GM18870 (cell line): ENCODE measurements around the gene TACC2.
"Not testable (repeated sequence)": the region's sequence is repeated elsewhere in the genome, so short reads cannot be mapped to it uniquely, and the experiment has no call there.

ENCODE experiments used
- ATAC-seq: cut with Tn5 transposase; IDR thresholded peaks from one replicate; pipeline ENCODE4 v1.9.1; 2021; ENCODE audit warnings: moderate library complexity; ENCODE audit not compliant: unreplicated experiment

The TACC2 gene, protein sequence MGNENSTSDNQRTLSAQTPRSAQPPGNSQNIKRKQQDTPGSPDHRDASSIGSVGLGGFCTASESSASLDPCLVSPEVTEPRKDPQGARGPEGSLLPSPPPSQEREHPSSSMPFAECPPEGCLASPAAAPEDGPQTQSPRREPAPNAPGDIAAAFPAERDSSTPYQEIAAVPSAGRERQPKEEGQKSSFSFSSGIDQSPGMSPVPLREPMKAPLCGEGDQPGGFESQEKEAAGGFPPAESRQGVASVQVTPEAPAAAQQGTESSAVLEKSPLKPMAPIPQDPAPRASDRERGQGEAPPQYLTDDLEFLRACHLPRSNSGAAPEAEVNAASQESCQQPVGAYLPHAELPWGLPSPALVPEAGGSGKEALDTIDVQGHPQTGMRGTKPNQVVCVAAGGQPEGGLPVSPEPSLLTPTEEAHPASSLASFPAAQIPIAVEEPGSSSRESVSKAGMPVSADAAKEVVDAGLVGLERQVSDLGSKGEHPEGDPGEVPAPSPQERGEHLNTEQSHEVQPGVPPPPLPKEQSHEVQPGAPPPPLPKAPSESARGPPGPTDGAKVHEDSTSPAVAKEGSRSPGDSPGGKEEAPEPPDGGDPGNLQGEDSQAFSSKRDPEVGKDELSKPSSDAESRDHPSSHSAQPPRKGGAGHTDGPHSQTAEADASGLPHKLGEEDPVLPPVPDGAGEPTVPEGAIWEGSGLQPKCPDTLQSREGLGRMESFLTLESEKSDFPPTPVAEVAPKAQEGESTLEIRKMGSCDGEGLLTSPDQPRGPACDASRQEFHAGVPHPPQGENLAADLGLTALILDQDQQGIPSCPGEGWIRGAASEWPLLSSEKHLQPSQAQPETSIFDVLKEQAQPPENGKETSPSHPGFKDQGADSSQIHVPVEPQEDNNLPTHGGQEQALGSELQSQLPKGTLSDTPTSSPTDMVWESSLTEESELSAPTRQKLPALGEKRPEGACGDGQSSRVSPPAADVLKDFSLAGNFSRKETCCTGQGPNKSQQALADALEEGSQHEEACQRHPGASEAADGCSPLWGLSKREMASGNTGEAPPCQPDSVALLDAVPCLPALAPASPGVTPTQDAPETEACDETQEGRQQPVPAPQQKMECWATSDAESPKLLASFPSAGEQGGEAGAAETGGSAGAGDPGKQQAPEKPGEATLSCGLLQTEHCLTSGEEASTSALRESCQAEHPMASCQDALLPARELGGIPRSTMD (N-terminal part only)

GRCh38 chr10:121988361-121989324 lies at the start of gene TACC2:
Gene TACC2 (plus strand): TSS chr10:121989163. CDS start chr10:122021982, 32,819 bp downstream.
- ATAC-seq: no peak

GRCh38 chr10:121941532-121941931 lies 47.4 kb upstream of the TACC2 start:
- ATAC-seq: no peak

- ATAC-seq: no peak
These were observed 46.1 kb upstream of the TACC2 start for GRCh38 chr10:121942749-121943416.

DNA sequence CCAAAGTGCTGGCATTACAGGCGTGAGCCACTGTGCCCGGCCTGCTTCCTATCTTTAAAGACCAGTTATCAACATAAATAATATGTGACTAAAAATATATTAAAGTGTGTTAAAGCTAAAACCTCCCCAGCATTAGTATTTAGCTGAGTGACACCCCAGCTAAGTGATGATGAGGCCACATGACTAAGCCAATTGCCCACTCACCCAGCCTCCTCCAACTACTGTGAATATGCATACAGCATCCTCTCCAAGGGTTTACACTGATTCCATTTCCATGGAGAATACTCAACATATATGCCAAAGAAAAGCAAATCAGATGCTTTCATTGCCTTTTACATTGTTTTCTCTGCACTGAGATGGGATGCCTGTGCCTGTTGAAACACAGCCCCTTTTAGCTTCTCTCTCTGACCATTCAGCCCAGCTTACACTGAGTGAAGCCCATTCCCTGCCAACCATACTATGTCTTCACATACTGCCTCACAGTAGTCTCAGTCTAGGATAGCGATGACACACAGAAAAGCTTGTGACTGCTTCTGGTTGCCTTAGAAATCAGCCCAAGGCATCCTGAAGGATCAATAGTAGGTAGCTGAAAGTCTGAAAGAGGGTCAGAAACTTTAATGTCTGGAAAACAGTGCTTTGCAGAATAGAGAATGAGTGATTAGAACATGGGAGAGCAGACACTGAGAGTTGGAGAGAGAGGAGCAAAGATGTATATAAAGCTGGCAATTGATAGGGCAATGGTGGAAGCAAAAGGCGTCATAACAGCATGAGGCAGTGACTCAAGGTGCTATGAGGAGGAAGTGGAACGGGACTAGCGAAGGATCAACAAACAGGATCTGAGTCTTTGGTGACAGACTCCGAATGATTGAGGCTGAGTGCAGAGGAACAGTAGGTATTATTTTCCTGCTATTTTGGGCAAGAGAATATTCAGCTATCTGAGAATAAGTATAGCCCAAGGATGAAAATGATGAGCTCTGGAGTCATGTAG lies 41.3 kb upstream of the TACC2 start:
- no peak for ATAC-seq

GRCh38 chr10:121949049-121949448 lies 39.9 kb upstream of the TACC2 start:
- ATAC-seq: no peak

DNA sequence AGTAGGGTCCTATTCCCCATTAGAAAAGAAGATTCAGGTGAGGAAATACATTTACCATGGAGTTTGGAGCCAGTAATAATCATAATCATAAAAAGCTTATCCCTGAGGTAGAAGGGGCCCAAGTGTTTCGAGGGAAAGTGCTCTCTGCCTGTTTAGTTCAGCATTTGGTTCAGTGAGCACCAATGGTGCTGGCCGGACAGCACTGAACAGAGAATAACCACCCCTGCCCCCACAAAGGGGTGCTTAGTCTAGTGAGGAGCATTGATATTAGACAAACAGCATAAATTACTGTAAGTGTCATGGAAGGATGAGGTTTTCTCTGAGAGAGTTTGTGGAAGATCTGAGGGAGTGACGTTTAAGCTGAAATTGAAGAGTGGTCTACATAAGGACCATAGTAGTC lies 39.5 kb upstream of the TACC2 start:
- no peak for ATAC-seq

DNA sequence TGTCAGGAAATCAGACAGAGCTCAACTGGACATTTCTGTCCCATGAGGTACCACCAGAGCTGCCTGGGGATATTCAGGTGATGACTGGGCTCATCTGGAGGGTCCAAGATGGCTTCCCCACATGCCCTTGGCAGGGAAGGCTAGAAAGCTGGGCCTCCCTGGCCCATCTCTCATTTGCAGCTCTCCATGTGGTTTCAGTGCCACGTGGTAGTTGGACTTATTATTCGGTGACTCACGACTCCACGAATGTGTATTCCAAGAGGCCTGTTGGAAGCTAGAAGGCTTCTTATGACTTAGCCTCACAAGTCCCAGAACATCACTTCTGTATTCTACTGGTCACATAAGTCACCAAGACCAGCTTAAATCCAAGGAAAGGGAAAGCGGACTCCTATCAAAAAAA lies 36.7 kb upstream of the TACC2 start:
- no peak for ATAC-seq

DNA sequence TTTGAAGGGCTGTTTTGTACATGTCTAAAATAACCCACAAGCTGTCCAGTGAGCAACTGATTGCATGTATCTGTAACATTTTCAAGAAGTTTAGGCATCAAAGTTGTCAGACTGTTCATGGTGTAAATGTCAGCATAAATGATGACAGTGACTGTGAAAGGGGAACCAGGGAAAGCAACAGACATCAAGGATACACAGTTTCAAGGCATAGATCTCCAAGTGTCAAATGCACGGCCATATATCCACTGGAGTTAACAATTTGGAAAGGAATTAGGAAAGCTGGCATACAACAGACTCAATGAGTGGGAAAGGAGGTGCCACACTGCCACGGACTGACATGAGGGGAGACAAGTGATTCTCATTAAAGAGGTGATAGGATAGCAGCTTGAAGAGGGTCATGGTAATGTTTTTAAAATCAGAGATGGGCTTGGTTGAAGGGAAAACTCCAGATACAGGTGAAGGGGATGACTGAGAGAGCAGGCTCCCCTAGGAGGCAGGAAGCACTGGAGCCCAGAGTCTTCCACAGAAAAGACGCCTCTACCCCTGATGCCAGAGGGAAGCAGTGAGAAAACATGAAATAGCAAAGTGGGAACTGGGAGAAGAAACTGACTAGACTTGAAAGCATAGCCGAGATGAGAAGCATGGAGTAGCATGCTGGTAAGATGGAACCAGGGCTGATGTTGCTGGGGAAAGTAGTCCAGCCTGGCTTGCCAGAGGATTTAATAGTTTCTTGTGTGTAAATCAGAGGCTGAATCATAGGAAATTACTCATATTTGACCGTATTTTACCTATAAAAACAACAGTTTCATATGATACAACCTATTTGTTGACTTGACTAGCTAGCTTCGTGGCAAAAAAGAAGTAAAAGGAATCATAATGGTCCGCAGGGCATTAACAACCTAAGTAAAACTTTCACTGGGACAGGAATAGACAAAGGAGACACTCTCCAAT lies 32.6 kb upstream of the TACC2 start:
- ATAC-seq: no peak

- ATAC-seq: no peak
These were observed 29.3 kb upstream of the TACC2 start for GRCh38 chr10:121959671-121960070.

- no peak for ATAC-seq
These were observed 27.5 kb upstream of the TACC2 start for GRCh38 chr10:121961456-121961855.

DNA sequence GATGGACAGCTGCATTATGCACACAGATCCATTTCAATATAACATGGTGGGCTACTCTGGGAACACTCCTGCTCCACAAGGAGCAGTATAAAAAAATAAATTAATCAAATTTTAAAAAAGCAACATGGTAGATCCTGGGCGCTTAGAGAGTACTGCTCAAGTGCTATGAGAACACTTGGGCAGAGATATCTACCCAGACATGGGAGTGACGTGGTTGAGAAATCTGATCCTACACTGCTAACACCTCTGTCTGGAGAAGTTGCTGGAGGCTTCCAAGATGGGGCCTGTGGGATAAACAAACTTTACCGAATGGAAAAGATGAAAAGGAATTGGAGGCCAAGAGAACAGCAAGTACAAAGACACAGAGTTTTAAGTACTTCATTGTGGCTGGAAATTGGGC lies 23.0 kb upstream of the TACC2 start:
- ATAC-seq: no peak

DNA sequence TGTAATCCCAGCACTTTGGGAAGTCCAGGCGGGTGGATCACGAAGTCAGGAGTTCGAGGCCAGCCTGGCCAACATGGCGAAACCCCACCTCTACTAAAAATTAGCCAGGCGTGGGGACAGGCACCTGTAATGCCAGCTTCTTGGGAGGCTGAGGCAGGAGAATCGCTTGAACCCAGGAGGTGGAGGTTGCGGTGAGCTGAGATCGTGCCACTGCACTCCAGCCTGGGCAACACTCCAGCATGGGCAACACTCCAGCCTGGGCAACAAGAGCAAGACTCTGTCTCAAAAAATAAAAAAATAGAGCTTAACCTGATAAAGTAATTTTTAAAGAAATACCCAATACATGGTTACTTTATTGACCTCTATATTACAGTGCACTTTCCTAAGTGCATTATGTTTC lies 19.9 kb upstream of the TACC2 start:
- ATAC-seq: not testable (repeated sequence)

DNA sequence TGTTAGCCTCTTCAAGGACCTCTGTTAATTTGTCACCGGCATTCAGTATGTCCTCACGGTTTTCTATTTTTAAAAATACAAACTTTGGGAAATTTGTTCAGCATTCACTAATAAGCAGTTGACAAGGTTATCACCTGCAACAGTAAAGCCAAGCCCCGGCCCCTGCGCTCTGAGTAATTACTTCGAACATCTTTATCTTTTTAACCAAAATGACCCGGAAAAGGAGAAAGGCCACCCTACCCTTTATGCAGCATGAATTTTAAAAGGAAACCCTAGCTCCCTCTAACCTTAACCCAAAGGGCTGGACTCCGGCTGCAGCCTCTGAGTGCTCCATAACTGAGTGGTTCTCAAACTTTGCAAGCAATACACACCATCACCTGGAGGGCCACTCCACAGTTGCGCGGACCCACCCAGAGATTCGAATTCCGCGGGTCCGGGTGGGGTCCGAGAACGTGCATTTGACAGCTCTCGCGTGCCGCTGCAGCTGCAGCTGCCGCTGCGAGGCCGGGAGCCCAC lies 14.9 kb upstream of the TACC2 start:
- no peak for ATAC-seq

DNA sequence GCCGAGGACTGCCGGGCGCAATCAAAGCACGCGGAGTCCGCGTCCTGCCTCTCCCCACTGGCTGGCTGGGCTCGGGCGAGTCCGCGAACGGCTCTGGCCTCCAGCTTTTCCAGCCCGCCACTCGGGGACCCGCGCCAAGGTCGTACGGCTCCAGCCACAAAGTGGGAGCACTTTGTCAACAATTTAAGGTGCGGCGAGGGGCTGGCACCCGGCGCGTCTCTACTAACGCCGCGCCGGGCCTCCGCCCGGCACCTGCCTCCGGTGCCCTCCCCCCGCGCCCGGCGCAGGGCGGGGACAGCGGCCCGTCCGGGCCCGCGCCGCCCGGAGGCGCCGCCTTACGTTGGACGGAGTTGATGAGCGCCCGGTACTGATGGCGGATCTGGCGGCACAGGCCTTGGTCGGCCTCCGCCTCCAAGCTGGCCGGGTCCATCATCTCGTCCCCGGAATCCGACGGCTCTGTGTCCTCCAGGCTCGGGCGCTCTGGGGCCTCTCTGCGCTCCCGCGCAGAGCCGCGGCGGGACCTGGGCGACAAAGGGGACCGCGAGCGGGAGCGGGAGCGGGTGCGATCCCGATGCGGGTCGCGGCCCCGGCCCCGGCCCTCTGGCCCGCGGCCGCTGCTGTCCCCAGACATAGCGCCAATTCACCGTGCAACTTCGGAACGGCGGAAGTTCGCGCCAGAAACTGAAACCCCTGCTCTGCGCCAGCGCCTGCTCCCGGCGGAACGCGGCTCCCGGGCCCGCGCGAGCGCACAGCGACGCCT lies 14.2 kb upstream of the TACC2 start, which contains the start of gene NSMCE4A:
NSMCE4A (minus strand) TSS at position 683 of the 760 bp plus-strand sequence; CDS start at position 631, 52 bp downstream.
- peak; percentile 70 for ATAC-seq

- no peak for ATAC-seq
These were observed 13.5 kb upstream of the TACC2 start for GRCh38 chr10:121975295-121976086.
